ENCODE data around the gene DCN. TPM values are rescaled to one million over a fixed set of nuclear protein-coding genes. Genes with fewer than 3 reads are reported as not detected.

Gene DCN
- total and polyA plus RNA-seq, 2 donors (not counting 3 experiments of a cell fraction or from before 2014, with no cell fraction given), result 0.42 to 0.43 TPM

DNA sequence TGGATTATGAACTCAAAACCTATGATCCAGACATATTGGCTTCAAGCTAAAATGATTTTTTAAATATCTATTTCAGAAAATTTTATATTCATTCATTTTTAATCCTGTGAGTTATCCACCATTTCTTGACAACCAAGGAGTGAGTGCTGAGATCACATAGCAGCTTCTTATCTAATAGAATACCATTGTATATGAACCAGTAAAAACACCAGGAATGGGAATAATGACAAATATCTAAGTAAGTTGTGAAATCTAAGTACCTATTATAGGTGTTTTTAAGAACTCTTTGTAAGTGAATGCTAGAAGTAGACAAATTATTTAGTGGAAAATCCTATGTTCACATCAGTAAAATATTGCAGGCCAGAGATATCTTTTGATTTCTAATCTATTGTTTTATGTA, 79.5 kb downstream of the DCN start:
- intact Hi-C loops (cut with micrococcal nuclease) (no loop called here), dilution Hi-C loops (cut with MboI; ENCODE audit: extremely low pct_ligation_motif_present, low sequenced_read_pairs) (no loop called here)
- no peak overlapping the region for H2AFZ ChIP-seq (ENCODE audit: low read depth, low read length)
- FAIRE-seq (no peak), DNase-seq (ENCODE audit: low read depth, low spot score) (no peak)
- TF ChIP-seq JUN (IDR thresholded peaks at IDR 0.05; ENCODE audit: borderline replicate concordance, insufficient read depth, insufficient read length, low read depth) (no peak), FOS (IDR thresholded peaks at IDR 0.05; ENCODE audit: borderline replicate concordance, insufficient read depth, low read length) (no peak), MYC (IDR thresholded peaks at IDR 0.05; ENCODE audit: low read depth, low read length) (no peak), EZH2 (IDR thresholded peaks at IDR 0.05; ENCODE audit: borderline replicate concordance, low read depth, low read length, severe bottlenecking) (no peak), POLR2A (IDR thresholded peaks at IDR 0.05; ENCODE audit: low read depth, low read length) (no peak), CTCF (IDR thresholded peaks at IDR 0.05; ENCODE audit: extremely low read depth in 1 of 2, insufficient read depth in 1 of 2, low read depth in 1 of 2, low read length in 2 of 2) (no peak)
- no peak overlapping the region for H3K4me3 ChIP-seq (replicated peaks in 1 of 3; ENCODE audit: insufficient read depth in 1 of 3, low read depth in 1 of 3, low read length in 3 of 3)
- H3K36me3 ChIP-seq (ENCODE audit: control insufficient read depth in 2 of 2, extremely low read depth in 1 of 2, insufficient read depth in 2 of 2, low read length in 2 of 2), result no peaks in the 10 kb centered on the region
- H3K79me2 ChIP-seq (ENCODE audit: control insufficient read depth, insufficient read depth, low read length), result no peaks in the 10 kb centered on the region
- H3K4me1 ChIP-seq (ENCODE audit: control insufficient read depth, extremely low read depth, insufficient read depth, low read length), result no peaks in the 10 kb centered on the region
- no peaks in the 10 kb centered on the region for H3K9me3 ChIP-seq (replicated peaks; ENCODE audit: control insufficient read depth, insufficient read depth, low read length)
- ChIA-PET POLR2A (no interaction called here), CTCF (interaction anchor here (1.3 to 1.7 kb wide), 3 partner anchors 9 to 158 kb away, joined by 3 read pairs; no protein-coding TSS in a partner anchor)
- H3K27me3 ChIP-seq (ENCODE audit: control insufficient read depth in 2 of 2, insufficient read depth in 2 of 2, low read length in 2 of 2), result no peaks in the 10 kb centered on the region
- H4K20me1 ChIP-seq (replicated peaks; ENCODE audit: control insufficient read depth, extremely low read depth, insufficient read depth, low read length), result no peaks in the 10 kb centered on the region
- H3K9ac ChIP-seq (replicated peaks; ENCODE audit: extremely low read depth, insufficient read depth, low read length), result no peak overlapping the region
- H3K27ac ChIP-seq (ENCODE audit: insufficient read depth, low read depth, low read length), result no peak overlapping the region
- BruUV-seq (replicated peaks), result no TSS peak
- no peaks in the 10 kb centered on the region for H3K9me1 ChIP-seq (replicated peaks; ENCODE audit: control insufficient read depth, extremely low read depth, insufficient read depth, low read length)
- no peak overlapping the region for H3K4me2 ChIP-seq (ENCODE audit: insufficient read depth, low read length)

GRCh38 chr12:91100906-91101305, 81.7 kb downstream of the DCN start:
- no peaks in the 10 kb centered on the region for H4K20me1 ChIP-seq (replicated peaks; ENCODE audit: control insufficient read depth, extremely low read depth, insufficient read depth, low read length)
- no TSS peak for BruUV-seq (replicated peaks)
- H3K9me3 ChIP-seq (replicated peaks; ENCODE audit: control insufficient read depth, insufficient read depth, low read length), result no peaks in the 10 kb centered on the region
- no peaks in the 10 kb centered on the region for H3K4me1 ChIP-seq (ENCODE audit: control insufficient read depth, extremely low read depth, insufficient read depth, low read length)
- no peaks in the 10 kb centered on the region for H3K9me1 ChIP-seq (replicated peaks; ENCODE audit: control insufficient read depth, extremely low read depth, insufficient read depth, low read length)
- H3K27me3 ChIP-seq (ENCODE audit: control insufficient read depth in 2 of 2, insufficient read depth in 2 of 2, low read length in 2 of 2), result no peaks in the 10 kb centered on the region
- H3K4me2 ChIP-seq (ENCODE audit: insufficient read depth, low read length), result no peak overlapping the region
- no peaks in the 10 kb centered on the region for H3K79me2 ChIP-seq (ENCODE audit: control insufficient read depth, insufficient read depth, low read length)
- no peak overlapping the region for H3K4me3 ChIP-seq (replicated peaks in 1 of 3; ENCODE audit: insufficient read depth in 1 of 3, low read depth in 1 of 3, low read length in 3 of 3)
- H3K27ac ChIP-seq (ENCODE audit: insufficient read depth, low read depth, low read length), result no peak overlapping the region
- FAIRE-seq, result no peak
- POLR2A ChIA-PET, result no interaction called here
- CTCF ChIA-PET, result interaction anchor here (1.1 kb wide), 1 partner anchor 8 kb away, joined by 6 read pairs; no protein-coding TSS in a partner anchor
- dilution Hi-C loops (cut with MboI; ENCODE audit: extremely low pct_ligation_motif_present, low sequenced_read_pairs), result no loop called here
- no peak for DNase-seq (ENCODE audit: low read depth, low spot score)
- no peak for TF ChIP-seq JUN (IDR thresholded peaks at IDR 0.05; ENCODE audit: borderline replicate concordance, insufficient read depth, insufficient read length, low read depth)
- TF ChIP-seq POLR2AphosphoS5 (IDR thresholded peaks at IDR 0.05; ENCODE audit: insufficient read depth, low read depth, low read length), result no peak
- TF ChIP-seq FOS (IDR thresholded peaks at IDR 0.05; ENCODE audit: borderline replicate concordance, insufficient read depth, low read length), result no peak
- no peak for TF ChIP-seq EZH2 (IDR thresholded peaks at IDR 0.05; ENCODE audit: borderline replicate concordance, low read depth, low read length, severe bottlenecking)
- TF ChIP-seq CTCF (IDR thresholded peaks at IDR 0.05; ENCODE audit: extremely low read depth in 1 of 2, insufficient read depth in 1 of 2, low read depth in 1 of 2, low read length in 2 of 2), result no peak
- TF ChIP-seq, protein P1, sequence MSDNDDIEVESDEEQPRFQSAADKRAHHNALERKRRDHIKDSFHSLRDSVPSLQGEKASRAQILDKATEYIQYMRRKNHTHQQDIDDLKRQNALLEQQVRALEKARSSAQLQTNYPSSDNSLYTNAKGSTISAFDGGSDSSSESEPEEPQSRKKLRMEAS (IDR thresholded peaks at IDR 0.05; ENCODE audit: insufficient read depth, insufficient read length), result no peak
- TF ChIP-seq MYC (IDR thresholded peaks at IDR 0.05; ENCODE audit: low read depth, low read length), result no peak
- no peak for TF ChIP-seq POLR2A (IDR thresholded peaks at IDR 0.05; ENCODE audit: low read depth, low read length)
- TF ChIP-seq GATA2 (IDR thresholded peaks at IDR 0.05; ENCODE audit: insufficient read depth, insufficient read length, low read depth, low read length), result no peak
- H3K36me3 ChIP-seq (ENCODE audit: control insufficient read depth in 2 of 2, extremely low read depth in 1 of 2, insufficient read depth in 2 of 2, low read length in 2 of 2), result no peaks in the 10 kb centered on the region
- intact Hi-C loops (cut with micrococcal nuclease), result no loop called here
- H3K9ac ChIP-seq (replicated peaks; ENCODE audit: extremely low read depth, insufficient read depth, low read length), result no peak overlapping the region
- no peak overlapping the region for H2AFZ ChIP-seq (ENCODE audit: low read depth, low read length)
